Gastrocnemius medialis (tissue), 4 donors: ENCODE data around the gene RCAN1.

Source experiments
- CTCF ChIP-seq, 5 experiments: fragments of 450-650 bp in 3 of 5; fragments of 200-600 bp in 2 of 5; sonication (generic) in 2 of 5; IDR thresholded peaks in 4 of 5; conservative IDR thresholded peaks in 1 of 5; 1 replicate in 4 of 5; 2 replicates in 1 of 5; pipeline ENCODE4 v1.5.1; 2016 to 2019; ENCODE audit warnings: antibody characterized with exemption in 5 of 5, mild to moderate bottlenecking in 3 of 5, moderate library complexity in 3 of 5
- POLR2A ChIP-seq, 2 donors: fragments of 450-650 bp; IDR thresholded peaks; one replicate each; pipeline ENCODE4 v1.6.1; 2017; ENCODE audit warnings: antibody characterized with exemption in 2 of 2, mild to moderate bottlenecking in 2 of 2, moderate library complexity in 2 of 2

- TF ChIP-seq POLR2A (IDR thresholded peaks at IDR 0.05) (no peak), CTCF (IDR thresholded peaks at IDR 0.05 in 4 of 5, conservative IDR thresholded peaks at IDR 0.05 in 1 of 5) (no peak)
These were observed 27.5 kb upstream of the RCAN1 start for GRCh38 chr21:34642211-34643075.
